K562 (cell line): ENCODE measurements around the gene ACSL6. TPM values are rescaled to one million over a fixed set of nuclear protein-coding genes. Genes with fewer than 3 reads are reported as not detected.

Source experiments
- ATAC-seq: fragments of 200-7000 bp; cut with Tn5 transposase; 3 replicates; pipeline ENCODE4 v1.9.1; 2020; ENCODE audit warnings: moderate library complexity
- BruUV-seq: library from RNA; stranded (reverse); fragments of 400-500 nt; replicated peaks from 2 replicates; lab custom pipeline; 2021; lab: Mats Ljungman, UMichigan
- CTCF ChIA-PET: fragments of 300-600 bp; formaldehyde crosslinking; extraction: SDS; loops from one replicate; lab custom pipeline; 2021; ENCODE audit warnings: low intra/inter-chr PET ratio; lab: Yijun Ruan, JAX
- POLR2A ChIA-PET: fragments of 300-600, 350-650 bp; sonication (Branson Sonifier 250); formaldehyde crosslinking; extraction: SDS; loops from one replicate; lab custom pipeline; 2021; ENCODE audit warnings: antibody characterized with exemption, inconsistent platforms; lab: Yijun Ruan, JAX
- DNase-seq, 4 experiments: peaks; one replicate each; pipeline versions ENCODE4 v3.0.0 to v3.0.0-alpha.2; 2011 to 2018; ENCODE audit warnings: low spot score in 3 of 4, mixed read lengths in 3 of 4; ENCODE audit errors: extremely low read depth in 1 of 4
- FAIRE-seq: peaks from 2 replicates; lab custom pipeline; 2011; peaks lifted over from hg19 to GRCh38; lab: Jason Lieb, UNC
- H2AFZ ChIP-seq: 2 replicates; pipeline ENCODE4 v1.6.0; 2011; ENCODE audit warnings: low read depth, low read length, control low read depth, inconsistent platforms
- H3K27ac ChIP-seq: fragments of 200-600 bp; 3 replicates; pipeline ENCODE4 v1.8.0; 2011; ENCODE audit warnings: low read depth, mild to moderate bottlenecking, control low read depth, inconsistent platforms, low read length, moderate library complexity, mixed read lengths; ENCODE audit errors: extremely low read depth
- H3K27me3 ChIP-seq, 2 experiments: fragments of 300-600 bp in 1 of 2; 2 replicates in 1 of 2; 3 replicates in 1 of 2; pipeline versions ENCODE4 v1.6.0 to v1.8.0; 2011; ENCODE audit warnings: inconsistent platforms in 2 of 2, low read length in 2 of 2, mild to moderate bottlenecking in 1 of 2, mixed read lengths in 1 of 2, moderate library complexity in 1 of 2; ENCODE audit not compliant: control insufficient read depth in 2 of 2, insufficient read depth in 2 of 2
- H3K36me3 ChIP-seq: fragments of 300-600 bp; 3 replicates; pipeline ENCODE4 v1.8.0; 2011; ENCODE audit warnings: mild to moderate bottlenecking, low read length, inconsistent platforms; ENCODE audit not compliant: control insufficient read depth, insufficient read depth
- H3K4me1 ChIP-seq, 2 experiments: fragments of 200-600 bp in 1 of 2; replicated peaks in 1 of 2; 2 replicates in 1 of 2; 3 replicates in 1 of 2; pipeline versions ENCODE4 v1.5.1 to v1.8.0; 2011; ENCODE audit warnings: inconsistent platforms in 2 of 2, low read length in 2 of 2, mild to moderate bottlenecking in 1 of 2, mixed read lengths in 1 of 2, moderate library complexity in 1 of 2; ENCODE audit not compliant: control insufficient read depth in 2 of 2, insufficient read depth in 2 of 2
- H3K4me2 ChIP-seq: 2 replicates; pipeline ENCODE4 v1.6.1; 2011; ENCODE audit warnings: low read length, control low read depth, inconsistent platforms, mixed read lengths; ENCODE audit not compliant: insufficient read depth
- H3K4me3 ChIP-seq: fragments of 200-600 bp; sonication (generic), shearing (Covaris generic); 2 replicates; pipeline ENCODE4 v1.5.1; 2016; ENCODE audit warnings: control low read depth, inconsistent platforms
- H3K79me2 ChIP-seq: fragments of 200-600 bp; 3 replicates; pipeline ENCODE4 v1.8.0; 2011; ENCODE audit warnings: low read length, inconsistent platforms; ENCODE audit not compliant: control insufficient read depth, insufficient read depth
- H3K9ac ChIP-seq, 2 experiments: 2 replicates each; pipeline versions ENCODE4 v1.6.0 to v1.6.1; 2011; ENCODE audit warnings: low read depth in 2 of 2, low read length in 2 of 2, control low read depth in 1 of 2, inconsistent platforms in 1 of 2, mild to moderate bottlenecking in 1 of 2, mixed read lengths in 1 of 2; ENCODE audit not compliant: insufficient read depth in 1 of 2
- H3K9me1 ChIP-seq: one replicate; pipeline ENCODE4 v1.6.0; 2011; ENCODE audit warnings: inconsistent platforms, mild to moderate bottlenecking, low read length, moderate library complexity; ENCODE audit not compliant: control insufficient read depth, insufficient read depth
- H3K9me3 ChIP-seq: replicated peaks from 2 replicates; pipeline ENCODE4 v1.5.1; 2011; ENCODE audit warnings: low read depth, low read length, inconsistent platforms; ENCODE audit not compliant: control insufficient read depth, insufficient read depth
- H4K20me1 ChIP-seq: replicated peaks from 2 replicates; pipeline ENCODE4 v1.6.1; 2011; ENCODE audit warnings: low read length, inconsistent platforms, mixed read lengths; ENCODE audit not compliant: control insufficient read depth, insufficient read depth
- ATF7 ChIP-seq: fragments of 450-650 bp; IDR thresholded peaks from 2 replicates; pipeline ENCODE4 v1.7.1; 2014; ENCODE audit warnings: mild to moderate bottlenecking, moderate library complexity
- DNMT1 ChIP-seq: fragments of 450-650 bp; IDR thresholded peaks from 2 replicates; pipeline ENCODE4 v1.6.1; 2016; ENCODE audit warnings: antibody characterized with exemption, mild to moderate bottlenecking
- HDAC2 ChIP-seq: fragments of 450-650 bp; IDR thresholded peaks from 2 replicates; pipeline ENCODE4 v1.6.1; 2016; ENCODE audit warnings: mild to moderate bottlenecking
- RFX5 ChIP-seq: IDR thresholded peaks from 2 replicates; pipeline ENCODE4 v1.6.1; 2011; ENCODE audit warnings: low read depth, mild to moderate bottlenecking, improper control_type of control experiment, low read length
- RHOXF2B ChIP-seq: fragments of 250-450 bp; sonication (Bioruptor Pico); conservative IDR thresholded peaks from 2 replicates; pipeline ENCODE4 v1.5.1; 2021
- SAFB ChIP-seq: fragments of 200-400 bp; formaldehyde crosslinking; IDR thresholded peaks from 2 replicates; pipeline ENCODE4 v1.6.1; 2017; ENCODE audit warnings: low read depth, low read length, borderline replicate concordance
- ZNF184 ChIP-seq: sonication (generic); formaldehyde crosslinking; IDR thresholded peaks from 2 replicates; pipeline ENCODE4 v1.5.0; 2020; ENCODE audit warnings: missing genetic modification reagents
- ZNF75A ChIP-seq: fragments of 450-650 bp; formaldehyde crosslinking; IDR thresholded peaks from 2 replicates; pipeline ENCODE4 v1.4.0; 2020; ENCODE audit warnings: mild to moderate bottlenecking
- WGBS: fragments of 100-300 bp; shearing (Covaris generic); methylation state at CpG from one replicate; pipeline ENCODE4 v1.1.6; 2016; ENCODE audit warnings: low coverage, mixed read lengths; ENCODE audit not compliant: insufficient coverage; ENCODE audit errors: missing lambda C conversion rate; 5-methylcytosine and 5-hydroxymethylcytosine counted together
- in situ Hi-C: fragments of 300-500 bp; cut with MboI; formaldehyde crosslinking; loops from 4 replicates; pipeline ENCODE4 v1.15.0; 2018; ENCODE audit warnings: inconsistent platforms, mixed read lengths
- intact Hi-C: fragments of 100-400 bp; cut with micrococcal nuclease; formaldehyde crosslinking; loops from 2 replicates; pipeline ENCODE4 v1.14.2; 2022
- polyA plus RNA-seq, 8 experiments: library from polyadenylated mRNA; depleted of rRNA in 4 of 8; stranded (reverse) in 5 of 8; unstranded in 3 of 8; fragments of >200 nt; fragmentation: Nextera tagmentation in 2 of 8; fragmentation: Illumina TruSeq in 1 of 8; extraction: Ambion mirVana in 2 of 8; extraction: Trizol in 1 of 8; gene quantifications; 2 replicates each; pipeline versions ENCODE4 v1.2.1 to v1.2.3, GENCODE V29; 2011 to 2014; ENCODE audit warnings: inconsistent platforms in 1 of 8, missing spikeins in 1 of 8
- total RNA-seq, 7 experiments: library from RNA; depleted of rRNA in 6 of 7; stranded (reverse); fragments of >200 nt in 6 of 7; fragmentation: Illumina TruSeq in 2 of 7; extraction: Trizol in 2 of 7; gene quantifications; 2 replicates each; pipeline versions ENCODE4 v1.2.1 to v1.2.3, GENCODE V29; 2011 to 2021; ENCODE audit warnings: low replicate concordance in 1 of 7
- TF ChIP-seq, protein P1 (sequence below): fragments of 250-450 bp; sonication (Bioruptor Pico); IDR thresholded peaks from 2 replicates; pipeline ENCODE4 v1.5.0; 2020; ENCODE audit warnings: mild to moderate bottlenecking
- TF ChIP-seq, protein P2 (sequence below): sonication (generic); formaldehyde crosslinking; IDR thresholded peaks from 2 replicates; pipeline ENCODE4 v1.8.0; 2022; ENCODE audit warnings: mild to moderate bottlenecking, low read depth, missing genetic modification reagents
- TF ChIP-seq, protein P3 (sequence below): fragments of 450-650 bp; formaldehyde crosslinking; IDR thresholded peaks from 2 replicates; pipeline ENCODE4 v1.4.0; 2020; ENCODE audit warnings: mild to moderate bottlenecking, moderate library complexity
- TF ChIP-seq, protein P4 (sequence below), 2 experiments: fragments of 250-450 bp in 1 of 2; fragments of 450-650 bp in 1 of 2; sonication (Bioruptor Pico) in 1 of 2; IDR thresholded peaks; 2 replicates each; pipeline versions ENCODE4 v1.6.1 to v1.8.0; 2016 to 2021; ENCODE audit warnings: mild to moderate bottlenecking in 2 of 2, moderate library complexity in 2 of 2, missing compliant biosample characterization in 1 of 2, missing genetic modification characterization in 1 of 2

The ACSL6 gene
- total and polyA plus RNA-seq, 9 of the 15 experiments (the other 6 are each of a cell fraction or from before 2014, with no cell fraction given): 0.50 to 1.5 (median 0.69) TPM

DNA sequence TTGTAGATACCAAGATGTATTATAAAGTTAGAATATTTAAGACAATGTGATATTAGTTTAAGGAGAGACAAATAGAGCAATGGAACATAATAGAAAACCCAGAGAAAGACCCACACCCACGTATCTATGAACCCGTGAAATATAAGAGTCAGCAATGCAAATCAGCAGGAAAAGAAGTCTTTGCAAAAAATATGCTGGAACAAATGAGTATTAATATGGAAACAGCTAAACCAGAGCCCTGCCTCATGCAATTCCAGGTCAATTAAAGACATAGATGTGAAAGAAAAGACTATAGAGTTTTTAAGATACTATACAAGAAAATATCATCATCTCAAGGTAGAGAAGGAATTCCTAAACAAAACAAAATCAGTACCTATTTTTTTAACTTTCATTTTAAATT, 25.9 kb upstream of the ACSL6 start:
- no peak for DNase-seq
- POLR2A ChIA-PET: no interaction called here
- BruUV-seq: no TSS peak
- CTCF ChIA-PET: no interaction called here
- TF ChIP-seq ZNF75A (CRISPR knock-in tag) (no peak), HDAC2 (no peak), RFX5 (no peak), ATF7 (no peak), SAFB (no peak), ZNF184 (CRISPR knock-in tag) (no peak), RHOXF2B (CRISPR knock-in tag) (no peak), DNMT1 (no peak)
- TF ChIP-seq, protein P1, sequence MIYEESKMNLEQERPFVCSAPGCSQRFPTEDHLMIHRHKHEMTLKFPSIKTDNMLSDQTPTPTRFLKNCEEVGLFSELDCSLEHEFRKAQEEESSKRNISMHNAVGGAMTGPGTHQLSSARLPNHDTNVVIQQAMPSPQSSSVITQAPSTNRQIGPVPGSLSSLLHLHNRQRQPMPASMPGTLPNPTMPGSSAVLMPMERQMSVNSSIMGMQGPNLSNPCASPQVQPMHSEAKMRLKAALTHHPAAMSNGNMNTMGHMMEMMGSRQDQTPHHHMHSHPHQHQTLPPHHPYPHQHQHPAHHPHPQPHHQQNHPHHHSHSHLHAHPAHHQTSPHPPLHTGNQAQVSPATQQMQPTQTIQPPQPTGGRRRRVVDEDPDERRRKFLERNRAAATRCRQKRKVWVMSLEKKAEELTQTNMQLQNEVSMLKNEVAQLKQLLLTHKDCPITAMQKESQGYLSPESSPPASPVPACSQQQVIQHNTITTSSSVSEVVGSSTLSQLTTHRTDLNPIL: no peak
- TF ChIP-seq, protein P2, sequence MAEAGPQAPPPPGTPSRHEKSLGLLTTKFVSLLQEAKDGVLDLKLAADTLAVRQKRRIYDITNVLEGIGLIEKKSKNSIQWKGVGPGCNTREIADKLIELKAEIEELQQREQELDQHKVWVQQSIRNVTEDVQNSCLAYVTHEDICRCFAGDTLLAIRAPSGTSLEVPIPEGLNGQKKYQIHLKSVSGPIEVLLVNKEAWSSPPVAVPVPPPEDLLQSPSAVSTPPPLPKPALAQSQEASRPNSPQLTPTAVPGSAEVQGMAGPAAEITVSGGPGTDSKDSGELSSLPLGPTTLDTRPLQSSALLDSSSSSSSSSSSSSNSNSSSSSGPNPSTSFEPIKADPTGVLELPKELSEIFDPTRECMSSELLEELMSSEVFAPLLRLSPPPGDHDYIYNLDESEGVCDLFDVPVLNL (CRISPR knock-in tag): no peak
- TF ChIP-seq, protein P3, sequence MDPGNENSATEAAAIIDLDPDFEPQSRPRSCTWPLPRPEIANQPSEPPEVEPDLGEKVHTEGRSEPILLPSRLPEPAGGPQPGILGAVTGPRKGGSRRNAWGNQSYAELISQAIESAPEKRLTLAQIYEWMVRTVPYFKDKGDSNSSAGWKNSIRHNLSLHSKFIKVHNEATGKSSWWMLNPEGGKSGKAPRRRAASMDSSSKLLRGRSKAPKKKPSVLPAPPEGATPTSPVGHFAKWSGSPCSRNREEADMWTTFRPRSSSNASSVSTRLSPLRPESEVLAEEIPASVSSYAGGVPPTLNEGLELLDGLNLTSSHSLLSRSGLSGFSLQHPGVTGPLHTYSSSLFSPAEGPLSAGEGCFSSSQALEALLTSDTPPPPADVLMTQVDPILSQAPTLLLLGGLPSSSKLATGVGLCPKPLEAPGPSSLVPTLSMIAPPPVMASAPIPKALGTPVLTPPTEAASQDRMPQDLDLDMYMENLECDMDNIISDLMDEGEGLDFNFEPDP (CRISPR knock-in tag): no peak
- TF ChIP-seq, protein P4, sequence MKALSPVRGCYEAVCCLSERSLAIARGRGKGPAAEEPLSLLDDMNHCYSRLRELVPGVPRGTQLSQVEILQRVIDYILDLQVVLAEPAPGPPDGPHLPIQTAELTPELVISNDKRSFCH (CRISPR knock-in tag; IDR thresholded peaks at IDR 0.05): no peak
- TF ChIP-seq, protein P4 (tag; IDR thresholded peaks at IDR 0.05): no peak
- TF ChIP-seq, all 486 proteins: peak for 0
- ATAC-seq (no peak), FAIRE-seq (no peak)
- no peak overlapping the region for H3K9ac ChIP-seq
- H3K36me3 ChIP-seq: no peaks in the 10 kb centered on the region
- no peaks in the 10 kb centered on the region for H3K9me1 ChIP-seq
- H3K4me3 ChIP-seq: no peak overlapping the region
- in situ Hi-C loops: no loop called here
- H3K27ac ChIP-seq: no peak overlapping the region
- no peaks in the 10 kb centered on the region for H3K9me3 ChIP-seq
- no peaks in the 10 kb centered on the region for H3K4me1 ChIP-seq
- intact Hi-C loops: no loop called here
- H3K79me2 ChIP-seq: no peaks in the 10 kb centered on the region
- no peaks in the 10 kb centered on the region for H4K20me1 ChIP-seq
- 0% methylated on average over 2 of the region's 2 CpGs for WGBS
- no peaks in the 10 kb centered on the region; a peak in 1 of 5 replicates for H3K27me3 ChIP-seq
- H3K4me2 ChIP-seq: no peak overlapping the region
- no peak overlapping the region for H2AFZ ChIP-seq
